Amniotic epithelial cell (primary cell): Measurements from ENCODE around the gene APBB3.

Experiments used
- DNase-seq: peaks from one replicate; pipeline ENCODE4 v3.0.0-alpha.2; 2010; ENCODE audit warnings: low read depth

APBB3 gene

DNA sequence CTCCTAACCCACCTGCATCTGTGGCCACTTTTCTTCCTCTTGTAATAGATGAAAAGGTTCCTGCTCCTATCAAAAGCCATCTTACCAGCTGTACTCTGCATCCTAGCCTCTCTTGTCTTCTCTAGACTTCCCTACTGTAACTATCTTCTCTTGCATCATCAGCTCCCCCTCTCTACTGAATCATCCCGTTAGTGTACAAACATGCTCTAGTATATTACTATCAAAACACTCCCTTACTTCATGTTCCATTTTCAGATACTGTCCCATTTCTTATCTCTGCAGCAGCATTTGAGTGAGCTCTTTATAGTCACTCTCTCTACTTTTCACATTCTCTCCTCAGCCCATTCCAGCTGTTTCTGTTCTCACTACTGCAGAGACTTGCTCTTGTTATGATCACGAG is 9.9 kb downstream of the APBB3 start:
- peak; percentile 87 for DNase-seq

DNA sequence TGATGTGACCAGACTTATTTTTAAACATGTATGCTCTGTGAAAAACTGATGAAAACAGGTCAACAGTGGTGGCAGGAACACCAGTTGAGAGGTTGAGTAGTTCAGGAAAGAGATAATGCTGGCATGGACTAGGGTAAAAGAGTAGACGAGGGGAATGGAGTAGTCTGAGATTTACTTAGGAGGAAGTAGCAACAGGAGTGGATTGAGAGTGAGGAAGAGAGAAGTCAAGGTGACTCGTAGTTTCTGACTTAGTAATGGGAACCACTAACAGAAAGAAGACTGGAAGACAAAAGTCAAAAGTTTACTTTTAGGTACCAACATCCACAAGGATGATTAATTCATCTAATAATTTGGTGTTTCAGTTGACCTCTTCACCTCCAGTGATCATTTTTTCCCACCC is 10.7 kb downstream of the APBB3 start:
- no peak for DNase-seq

DNA sequence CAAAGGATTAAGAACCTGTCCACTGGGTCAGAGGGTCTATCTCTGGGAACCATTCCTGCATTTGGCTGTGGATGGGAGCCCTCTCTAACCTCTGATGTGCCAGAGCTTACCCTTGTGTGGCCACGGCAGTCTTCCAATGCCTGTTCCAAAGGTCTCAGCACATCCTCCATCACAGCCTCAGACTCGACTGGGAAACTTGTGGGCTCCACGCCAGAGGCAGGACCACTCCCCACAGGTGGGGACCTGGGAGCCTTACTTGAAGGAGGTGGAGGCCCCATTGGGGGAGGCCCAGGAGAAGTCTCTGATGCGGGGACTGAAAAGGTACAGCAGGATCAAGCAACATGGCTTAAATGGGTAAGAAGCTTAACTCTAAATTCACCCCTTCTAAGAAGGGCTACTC is 12.5 kb downstream of the APBB3 start:
- no peak for DNase-seq

DNA sequence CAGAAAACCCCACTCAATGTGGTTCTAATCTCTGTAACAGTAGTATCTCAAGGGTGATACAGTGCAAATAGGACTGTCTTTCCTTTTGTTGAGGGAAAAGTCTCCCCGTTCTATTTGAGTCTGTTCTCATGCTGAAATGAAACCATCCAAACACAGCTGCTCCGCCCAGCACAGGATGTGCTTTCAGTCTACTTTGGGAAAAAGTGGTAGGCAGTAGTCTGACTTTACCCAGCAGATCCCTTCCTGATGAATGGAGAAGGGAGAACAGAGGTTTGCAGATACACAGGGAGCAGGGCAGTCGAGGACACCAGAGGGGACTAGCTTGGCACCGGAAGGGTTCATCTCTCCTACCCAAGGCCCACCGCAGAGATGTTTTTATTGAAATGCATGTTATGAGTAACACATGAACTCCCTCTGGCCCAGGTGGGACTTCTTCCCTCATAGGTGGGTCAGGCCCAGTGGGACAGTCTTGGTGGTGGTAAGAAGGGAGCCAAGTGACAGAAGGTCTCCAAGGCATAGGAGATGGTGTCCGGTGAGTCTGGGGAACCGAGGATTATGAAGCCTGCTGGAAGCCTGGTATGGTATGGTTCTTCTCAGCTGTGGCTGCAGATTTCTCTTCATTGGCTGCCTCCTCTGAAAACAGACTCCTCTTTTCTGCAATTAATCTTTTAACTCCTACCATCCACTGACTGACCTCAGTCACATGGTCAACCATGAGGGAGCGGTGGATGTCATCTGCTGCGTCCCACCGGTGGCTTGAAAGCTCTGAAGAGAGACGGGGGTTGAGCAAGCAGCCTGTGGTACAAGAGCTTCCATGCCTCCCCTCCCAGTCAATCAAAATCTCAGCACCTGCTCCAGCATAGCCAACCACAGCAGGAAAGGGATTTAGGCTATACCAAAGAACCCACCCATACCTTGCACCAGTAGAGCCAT is 14.0 kb downstream of the APBB3 start:
- no peak for DNase-seq

DNA sequence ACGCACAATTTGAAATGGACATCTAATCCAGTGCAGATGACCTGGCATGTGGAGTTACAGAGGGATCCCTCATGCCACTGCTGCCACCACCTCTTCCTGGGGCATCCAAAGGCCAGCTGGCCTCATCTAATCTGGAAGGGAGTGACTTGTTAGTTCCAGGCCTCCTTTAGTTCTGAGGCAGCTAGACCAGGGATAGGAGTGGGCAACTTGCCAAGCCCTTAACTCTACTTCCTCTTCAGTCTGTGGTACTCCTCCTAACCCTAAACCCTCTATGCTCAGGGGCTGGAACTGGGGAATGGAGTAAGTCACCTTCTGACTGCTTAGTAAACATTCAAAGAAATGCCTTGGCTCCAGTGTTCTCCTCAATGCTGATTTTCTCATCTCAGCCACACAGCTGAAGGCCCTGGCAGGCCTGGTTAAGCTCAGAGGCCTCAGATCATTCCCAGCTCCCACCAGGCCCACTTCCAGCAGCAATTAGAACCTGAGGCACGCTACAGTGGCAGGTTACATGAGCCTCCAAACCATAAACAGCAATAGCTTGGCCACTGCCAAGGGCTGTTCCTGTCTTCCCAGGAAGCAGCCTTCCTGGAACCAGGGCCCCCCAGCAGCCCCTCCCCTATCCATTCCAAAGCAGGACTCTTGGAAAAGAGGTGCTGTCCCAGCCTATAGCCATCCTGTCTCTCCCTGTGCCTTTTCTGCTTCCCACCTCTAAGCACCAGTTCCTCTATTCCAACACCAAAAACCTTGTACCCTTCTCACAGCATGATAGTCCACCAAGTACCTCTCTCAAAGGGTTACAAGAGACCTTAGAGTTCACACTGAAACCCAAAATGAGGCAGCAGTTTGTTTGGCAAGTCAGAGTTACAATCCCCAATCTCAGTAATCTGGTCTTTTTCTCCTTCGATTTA is 14.9 kb downstream of the APBB3 start:
- peak; percentile 53 for DNase-seq

DNA sequence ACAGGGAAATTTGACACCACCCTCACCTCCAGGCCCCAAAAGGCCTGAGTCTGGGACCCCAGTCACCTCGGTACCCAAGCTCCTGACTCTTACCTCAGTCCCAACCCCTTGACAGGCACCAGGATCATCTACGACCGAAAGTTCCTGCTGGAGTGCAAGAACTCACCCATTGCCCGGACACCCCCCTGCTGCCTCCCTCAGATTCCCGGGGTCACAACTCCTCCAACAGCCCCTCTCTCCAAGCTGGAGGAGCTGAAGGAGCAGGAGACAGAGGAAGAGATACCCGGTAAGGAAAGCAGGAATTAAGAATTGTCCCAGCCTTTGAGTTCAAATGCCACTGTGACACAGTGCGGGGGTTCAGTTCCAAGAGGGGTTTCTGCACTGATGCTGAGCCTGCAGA is 15.6 kb downstream of the APBB3 start:
- DNase-seq = no peak

DNA sequence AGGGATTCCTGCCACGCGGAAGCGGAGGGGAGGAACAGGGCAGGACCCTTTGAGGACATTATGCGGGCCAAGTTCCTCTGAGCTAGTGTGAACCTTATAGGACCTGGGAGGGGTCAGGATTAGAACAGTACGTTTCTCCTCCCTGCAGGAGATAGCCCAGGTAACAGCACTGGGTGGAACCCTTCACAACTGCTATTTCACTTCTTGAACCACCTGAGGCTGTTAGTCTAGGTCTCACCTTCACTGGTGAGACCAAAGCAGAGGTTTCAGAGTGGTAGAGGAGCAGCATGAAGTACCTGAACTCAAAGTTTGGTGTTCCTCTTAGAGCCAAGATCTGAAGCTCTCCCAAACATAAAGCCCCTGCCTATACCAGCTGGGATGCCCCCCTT is 16.1 kb downstream of the APBB3 start:
- DNase-seq = no peak

DNA sequence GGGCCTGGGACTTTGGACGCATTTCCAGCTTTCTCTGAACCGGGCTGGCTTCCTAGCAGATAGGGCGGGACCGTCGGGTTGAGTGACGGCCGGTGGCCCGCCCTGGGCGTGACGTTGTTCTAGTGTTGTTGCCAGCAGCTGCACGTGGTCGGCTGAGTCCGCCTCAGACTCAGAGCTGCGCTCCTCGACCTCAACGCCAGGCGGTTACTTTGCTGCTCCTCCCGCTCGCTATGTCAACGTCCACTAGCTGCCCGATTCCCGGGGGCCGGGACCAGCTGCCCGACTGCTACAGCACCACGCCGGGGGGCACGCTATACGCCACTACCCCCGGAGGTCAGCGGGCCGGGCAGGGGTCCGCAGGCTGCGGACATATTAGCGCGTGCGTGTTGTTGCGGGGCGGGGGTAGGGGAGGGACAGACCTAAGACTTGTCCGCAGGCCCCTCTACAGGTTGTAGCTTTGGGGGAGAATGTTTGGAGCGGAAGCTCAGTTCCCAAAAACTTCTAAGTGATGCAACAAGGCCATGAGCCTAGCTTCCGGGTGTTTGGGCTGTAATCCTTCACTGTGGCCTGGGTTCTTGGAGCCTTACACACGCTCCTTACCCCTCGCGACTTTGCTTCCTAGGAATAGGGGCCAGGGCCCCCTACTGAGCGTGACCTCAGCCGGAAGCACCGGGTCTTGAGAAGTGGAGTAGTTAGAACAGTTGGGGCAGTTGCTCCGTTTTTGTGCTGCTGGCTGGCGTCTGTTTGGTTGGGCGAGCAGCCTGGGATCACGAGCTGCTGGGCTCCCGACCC is 16.7 kb downstream of the APBB3 start, which contains the start of gene EIF4EBP3:
Gene EIF4EBP3, plus strand, starts transcription at position 155 of the 792 bp plus-strand sequence. Its CDS starts 76 bp downstream, at position 231.
- peak; percentile 92 for DNase-seq

DNA sequence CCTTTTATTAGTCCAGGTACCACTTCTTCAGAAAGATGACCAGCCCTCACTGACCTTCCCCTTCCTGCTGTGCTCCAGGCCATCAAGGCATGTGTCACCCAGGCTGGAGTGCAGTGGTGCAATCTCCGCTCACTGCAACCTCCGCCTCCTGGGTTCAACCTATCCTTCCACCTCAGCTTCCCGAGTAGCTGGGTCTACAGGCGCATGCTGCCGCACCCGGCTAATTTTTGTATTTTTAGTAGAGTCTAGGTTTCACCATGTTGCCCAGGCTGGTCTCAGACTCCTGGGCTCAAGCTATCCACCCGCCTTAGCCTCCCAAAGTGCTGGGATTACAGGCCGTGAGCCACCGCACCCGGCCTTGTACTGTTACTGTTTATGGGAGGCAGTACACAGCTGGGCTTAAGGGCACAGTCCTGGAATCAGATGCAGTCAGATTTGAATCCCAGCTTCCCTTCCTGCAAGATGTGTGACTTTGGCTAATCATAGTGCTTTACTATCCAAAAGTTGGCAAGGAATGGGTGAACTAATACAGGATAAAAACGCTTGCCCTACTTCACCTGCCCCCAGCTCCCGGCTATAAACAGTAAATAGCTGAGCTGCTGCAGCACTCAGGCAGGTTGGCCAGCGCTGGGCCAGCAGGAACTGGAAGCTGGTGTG is 17.4 kb downstream of the APBB3 start:
- DNase-seq = no peak

DNA sequence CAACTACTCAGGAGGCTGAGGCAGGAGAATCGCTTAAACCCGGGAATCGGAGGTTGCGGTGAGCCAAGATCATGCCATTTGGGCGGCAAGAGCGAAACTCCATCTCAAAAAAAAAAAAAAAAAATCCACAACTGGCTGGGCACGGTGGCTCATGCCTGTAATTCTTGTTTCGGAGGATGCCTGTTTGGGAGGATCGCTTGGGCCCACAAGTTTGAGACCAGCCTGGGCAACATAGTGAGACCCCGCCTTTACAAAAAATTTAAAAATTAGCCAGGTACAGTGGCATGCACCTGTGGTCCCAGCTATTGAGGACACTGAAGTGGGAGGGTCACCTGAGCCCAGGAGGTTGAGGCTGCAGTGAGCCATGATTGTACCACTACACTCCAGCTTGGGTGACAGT is 18.8 kb downstream of the APBB3 start:
- no peak for DNase-seq

DNA sequence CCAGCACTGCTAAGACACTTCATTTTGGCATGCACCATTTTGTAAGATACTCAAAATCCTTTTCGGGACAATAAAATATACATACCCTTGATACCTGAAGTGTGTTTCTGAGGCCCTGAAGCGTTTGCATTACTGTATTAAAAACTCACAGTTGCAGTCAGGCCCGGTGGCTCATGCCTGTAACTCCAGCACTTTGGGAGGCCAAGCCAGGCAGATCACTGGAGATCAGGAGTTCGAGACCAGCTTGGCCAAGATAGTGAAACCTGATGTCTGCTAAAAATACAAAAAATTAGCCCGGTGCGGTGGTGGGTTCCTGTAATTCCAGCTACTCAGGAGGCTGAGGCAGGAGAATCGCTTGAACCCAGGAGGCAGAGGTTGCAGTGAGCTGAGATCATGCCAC is 19.4 kb downstream of the APBB3 start:
- DNase-seq = no peak

DNA sequence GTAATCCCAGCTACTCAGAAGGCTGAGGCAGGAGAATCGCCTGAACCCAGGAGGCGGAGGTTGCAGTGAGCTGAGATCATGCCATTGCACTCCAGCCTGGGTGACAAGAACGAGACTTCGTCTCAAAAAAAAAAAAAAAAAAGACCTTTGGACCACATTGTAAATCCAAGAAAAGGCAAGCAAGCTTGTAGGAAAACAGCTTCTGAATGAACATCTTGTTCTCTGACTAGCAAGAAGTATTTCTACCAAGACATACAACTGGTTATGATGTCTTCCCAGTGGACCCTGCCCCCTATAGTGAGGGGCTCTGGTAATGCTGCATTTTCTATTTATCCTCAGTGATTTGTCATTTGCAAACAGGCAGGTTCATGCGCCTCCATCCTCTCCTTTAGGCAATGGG is 21.4 kb downstream of the APBB3 start:
- DNase-seq = no peak

DNA sequence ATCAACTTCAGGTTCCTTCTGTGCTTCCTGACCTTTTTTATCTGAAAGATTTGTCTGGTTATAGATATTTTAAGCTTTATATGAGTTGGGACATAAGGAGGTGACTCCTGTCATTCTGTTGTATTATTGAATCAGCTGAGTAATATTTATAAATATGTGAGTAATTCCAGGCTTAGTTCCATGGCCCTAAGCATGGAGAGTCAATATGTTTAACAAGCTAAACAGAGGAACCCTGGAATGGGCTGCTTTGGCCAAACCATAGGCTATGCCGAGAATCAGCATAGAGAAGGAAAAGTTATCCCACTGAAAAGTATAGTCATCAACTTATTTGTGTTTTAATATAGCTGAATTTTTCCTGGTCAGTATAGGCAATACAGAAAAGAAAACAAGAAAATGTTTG is 24.2 kb downstream of the APBB3 start:
- no peak for DNase-seq

DNA sequence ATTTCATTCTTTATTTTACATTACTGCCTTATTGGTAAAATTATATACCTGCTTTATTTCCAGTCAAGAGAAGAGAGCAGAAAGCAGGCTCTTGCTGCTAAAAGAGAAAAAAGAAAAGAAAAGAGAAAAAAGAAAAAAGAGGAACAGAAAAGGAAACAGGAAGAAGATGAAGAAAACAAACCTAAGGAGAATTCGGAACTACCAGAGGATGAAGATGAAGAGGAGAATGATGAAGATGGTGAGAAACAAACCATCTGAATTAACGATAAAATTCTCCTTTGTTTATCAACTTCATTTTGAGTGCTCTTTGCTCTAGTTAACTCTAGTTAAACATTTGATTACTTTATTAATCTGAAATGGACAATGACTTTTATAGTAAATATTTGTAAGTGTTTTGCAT is 40.4 kb downstream of the APBB3 start:
- no peak for DNase-seq

DNA sequence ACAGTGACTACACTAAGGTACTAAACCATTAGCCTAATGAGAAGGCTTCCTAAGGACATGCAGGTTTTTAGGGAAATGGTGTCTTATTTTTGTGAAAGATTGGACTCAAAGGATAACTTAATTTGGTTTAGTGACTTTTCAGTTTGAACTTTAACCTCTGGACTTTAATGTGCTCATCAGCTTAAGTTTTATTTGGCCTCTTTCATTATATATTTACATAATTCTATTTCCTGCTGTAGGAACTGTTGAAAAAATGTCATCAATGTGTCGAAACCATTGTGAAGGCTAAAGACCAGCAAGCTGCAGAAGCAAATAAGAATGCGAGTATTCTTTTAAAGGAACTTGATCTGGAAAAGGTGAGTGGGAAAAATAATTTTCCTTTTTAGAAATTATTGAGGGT is 51.3 kb downstream of the APBB3 start:
- DNase-seq = no peak

DNA sequence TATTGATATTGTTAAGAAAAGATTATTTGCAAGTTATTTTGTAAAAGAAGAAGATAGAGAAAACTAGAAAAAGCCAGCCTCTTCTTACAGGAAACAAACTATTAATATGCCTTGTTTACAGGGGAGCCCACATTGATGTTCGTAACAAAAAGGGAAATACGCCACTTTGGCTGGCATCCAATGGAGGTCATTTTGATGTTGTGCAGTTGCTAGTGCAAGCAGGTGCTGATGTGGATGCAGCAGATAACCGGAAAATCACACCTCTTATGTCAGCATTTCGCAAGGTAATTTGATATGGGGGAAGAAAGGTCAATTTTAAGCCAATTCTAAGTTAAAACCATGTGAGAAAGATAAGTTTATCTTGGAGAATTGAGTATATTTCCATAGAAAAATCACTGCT is 54.5 kb downstream of the APBB3 start:
- DNase-seq = no peak
